ENCODE measurements around the gene WLS.

WLS gene

GRCh38 chr1:68210829-68211228, 21.5 kb downstream of the WLS start:
- no peaks in the 10 kb centered on the region for H3K27me3 ChIP-seq (ENCODE audit: control insufficient read depth, insufficient read depth, low read length)
- H3K4me1 ChIP-seq (ENCODE audit: control insufficient read depth, insufficient read depth, low read length): no peaks in the 10 kb centered on the region
- no peaks in the 10 kb centered on the region for H3K36me3 ChIP-seq (ENCODE audit: control insufficient read depth, insufficient read depth, low read length)
- no peaks in the 10 kb centered on the region for H3K9me3 ChIP-seq (ENCODE audit: control insufficient read depth, insufficient read depth, low read length)
- H3K9ac ChIP-seq (ENCODE audit: low read depth, low read length): no peak overlapping the region
- H3K4me3 ChIP-seq (ENCODE audit: low read depth, low read length): no peak overlapping the region

GRCh38 chr1:68210027-68210426, 22.3 kb downstream of the WLS start:
- H3K4me1 ChIP-seq (ENCODE audit: control insufficient read depth, insufficient read depth, low read length): no peaks in the 10 kb centered on the region
- H3K4me3 ChIP-seq (ENCODE audit: low read depth, low read length): no peak overlapping the region
- no peaks in the 10 kb centered on the region for H3K36me3 ChIP-seq (ENCODE audit: control insufficient read depth, insufficient read depth, low read length)
- no peaks in the 10 kb centered on the region for H3K9me3 ChIP-seq (ENCODE audit: control insufficient read depth, insufficient read depth, low read length)
- H3K9ac ChIP-seq (ENCODE audit: low read depth, low read length): no peak overlapping the region
- no peaks in the 10 kb centered on the region for H3K27me3 ChIP-seq (ENCODE audit: control insufficient read depth, insufficient read depth, low read length)

- Histone ChIP-seq H3K9me3 (ENCODE audit: control insufficient read depth, insufficient read depth, low read length) (no peaks in the 10 kb centered on the region), H3K9ac (ENCODE audit: low read depth, low read length) (no peak overlapping the region), H3K4me1 (ENCODE audit: control insufficient read depth, insufficient read depth, low read length) (no peaks in the 10 kb centered on the region), H3K36me3 (ENCODE audit: control insufficient read depth, insufficient read depth, low read length) (no peaks in the 10 kb centered on the region), H3K27me3 (ENCODE audit: control insufficient read depth, insufficient read depth, low read length) (no peaks in the 10 kb centered on the region), H3K4me3 (ENCODE audit: low read depth, low read length) (no peak overlapping the region)
Measured at GRCh38 chr1:68206848-68207689, 25.3 kb downstream of the WLS start.

GRCh38 chr1:68205794-68206358, 26.4 kb downstream of the WLS start:
- Histone ChIP-seq H3K4me3 (ENCODE audit: low read depth, low read length) (no peak overlapping the region), H3K27me3 (ENCODE audit: control insufficient read depth, insufficient read depth, low read length) (no peaks in the 10 kb centered on the region), H3K4me1 (ENCODE audit: control insufficient read depth, insufficient read depth, low read length) (no peaks in the 10 kb centered on the region), H3K36me3 (ENCODE audit: control insufficient read depth, insufficient read depth, low read length) (no peaks in the 10 kb centered on the region), H3K9ac (ENCODE audit: low read depth, low read length) (no peak overlapping the region), H3K9me3 (ENCODE audit: control insufficient read depth, insufficient read depth, low read length) (no peaks in the 10 kb centered on the region)

GRCh38 chr1:68204977-68205630, 27.2 kb downstream of the WLS start:
- no peaks in the 10 kb centered on the region for H3K36me3 ChIP-seq (ENCODE audit: control insufficient read depth, insufficient read depth, low read length)
- H3K4me1 ChIP-seq (ENCODE audit: control insufficient read depth, insufficient read depth, low read length): no peaks in the 10 kb centered on the region
- no peak overlapping the region for H3K9ac ChIP-seq (ENCODE audit: low read depth, low read length)
- no peaks in the 10 kb centered on the region for H3K9me3 ChIP-seq (ENCODE audit: control insufficient read depth, insufficient read depth, low read length)
- no peak overlapping the region for H3K4me3 ChIP-seq (ENCODE audit: low read depth, low read length)
- H3K27me3 ChIP-seq (ENCODE audit: control insufficient read depth, insufficient read depth, low read length): no peaks in the 10 kb centered on the region

GRCh38 chr1:68202239-68202832, 30.0 kb downstream of the WLS start:
- Histone ChIP-seq H3K4me3 (ENCODE audit: low read depth, low read length) (no peak overlapping the region), H3K9me3 (ENCODE audit: control insufficient read depth, insufficient read depth, low read length) (no peaks in the 10 kb centered on the region), H3K36me3 (ENCODE audit: control insufficient read depth, insufficient read depth, low read length) (no peaks in the 10 kb centered on the region), H3K4me1 (ENCODE audit: control insufficient read depth, insufficient read depth, low read length) (peaks cover 3% of the 10 kb centered on the region), H3K9ac (ENCODE audit: low read depth, low read length) (no peak overlapping the region), H3K27me3 (ENCODE audit: control insufficient read depth, insufficient read depth, low read length) (no peaks in the 10 kb centered on the region)

GRCh38 chr1:68201546-68202238, 30.6 kb downstream of the WLS start:
- Histone ChIP-seq H3K9ac (ENCODE audit: low read depth, low read length) (no peak overlapping the region), H3K4me1 (ENCODE audit: control insufficient read depth, insufficient read depth, low read length) (peaks cover 3% of the 10 kb centered on the region), H3K27me3 (ENCODE audit: control insufficient read depth, insufficient read depth, low read length) (no peaks in the 10 kb centered on the region), H3K4me3 (ENCODE audit: low read depth, low read length) (no peak overlapping the region), H3K9me3 (ENCODE audit: control insufficient read depth, insufficient read depth, low read length) (no peaks in the 10 kb centered on the region), H3K36me3 (ENCODE audit: control insufficient read depth, insufficient read depth, low read length) (no peaks in the 10 kb centered on the region)

GRCh38 chr1:68199603-68200002, 32.7 kb downstream of the WLS start:
- H3K9ac ChIP-seq (ENCODE audit: low read depth, low read length): no peak overlapping the region
- no peak overlapping the region for H3K4me3 ChIP-seq (ENCODE audit: low read depth, low read length)
- H3K36me3 ChIP-seq (ENCODE audit: control insufficient read depth, insufficient read depth, low read length): no peaks in the 10 kb centered on the region
- no peaks in the 10 kb centered on the region for H3K27me3 ChIP-seq (ENCODE audit: control insufficient read depth, insufficient read depth, low read length)
- H3K4me1 ChIP-seq (ENCODE audit: control insufficient read depth, insufficient read depth, low read length): peaks cover 3% of the 10 kb centered on the region
- H3K9me3 ChIP-seq (ENCODE audit: control insufficient read depth, insufficient read depth, low read length): no peaks in the 10 kb centered on the region

- H3K9ac ChIP-seq (ENCODE audit: low read depth, low read length): no peak overlapping the region
- no peak overlapping the region for H3K4me3 ChIP-seq (ENCODE audit: low read depth, low read length)
- H3K9me3 ChIP-seq (ENCODE audit: control insufficient read depth, insufficient read depth, low read length): no peaks in the 10 kb centered on the region
- H3K36me3 ChIP-seq (ENCODE audit: control insufficient read depth, insufficient read depth, low read length): no peaks in the 10 kb centered on the region
- H3K27me3 ChIP-seq (ENCODE audit: control insufficient read depth, insufficient read depth, low read length): no peaks in the 10 kb centered on the region
- peaks cover 3% of the 10 kb centered on the region for H3K4me1 ChIP-seq (ENCODE audit: control insufficient read depth, insufficient read depth, low read length)
Measured at GRCh38 chr1:68198752-68199151, 33.6 kb downstream of the WLS start.

- no peaks in the 10 kb centered on the region for H3K27me3 ChIP-seq (ENCODE audit: control insufficient read depth, insufficient read depth, low read length)
- no peaks in the 10 kb centered on the region for H3K9me3 ChIP-seq (ENCODE audit: control insufficient read depth, insufficient read depth, low read length)
- H3K4me3 ChIP-seq (ENCODE audit: low read depth, low read length): no peak overlapping the region
- no peak overlapping the region for H3K9ac ChIP-seq (ENCODE audit: low read depth, low read length)
- peaks cover 3% of the 10 kb centered on the region for H3K4me1 ChIP-seq (ENCODE audit: control insufficient read depth, insufficient read depth, low read length)
- no peaks in the 10 kb centered on the region for H3K36me3 ChIP-seq (ENCODE audit: control insufficient read depth, insufficient read depth, low read length)
Measured at GRCh38 chr1:68197891-68198290, 34.4 kb downstream of the WLS start.

GRCh38 chr1:68197461-68197860, 34.9 kb downstream of the WLS start:
- no peak overlapping the region for H3K4me3 ChIP-seq (ENCODE audit: low read depth, low read length)
- H3K27me3 ChIP-seq (ENCODE audit: control insufficient read depth, insufficient read depth, low read length): no peaks in the 10 kb centered on the region
- H3K9ac ChIP-seq (ENCODE audit: low read depth, low read length): no peak overlapping the region
- H3K4me1 ChIP-seq (ENCODE audit: control insufficient read depth, insufficient read depth, low read length): peaks cover 3% of the 10 kb centered on the region
- H3K36me3 ChIP-seq (ENCODE audit: control insufficient read depth, insufficient read depth, low read length): no peaks in the 10 kb centered on the region
- no peaks in the 10 kb centered on the region for H3K9me3 ChIP-seq (ENCODE audit: control insufficient read depth, insufficient read depth, low read length)

Measured in iPS-15b (cell line).